ENCODE measurements around the gene RCN1. TPM values are rescaled to one million over a fixed set of nuclear protein-coding genes. Genes with fewer than 3 reads are reported as not detected.

The RCN1 gene
- total and polyA plus RNA-seq, 2 experiments from 2014 or later, result 107 to 140 TPM

DNA sequence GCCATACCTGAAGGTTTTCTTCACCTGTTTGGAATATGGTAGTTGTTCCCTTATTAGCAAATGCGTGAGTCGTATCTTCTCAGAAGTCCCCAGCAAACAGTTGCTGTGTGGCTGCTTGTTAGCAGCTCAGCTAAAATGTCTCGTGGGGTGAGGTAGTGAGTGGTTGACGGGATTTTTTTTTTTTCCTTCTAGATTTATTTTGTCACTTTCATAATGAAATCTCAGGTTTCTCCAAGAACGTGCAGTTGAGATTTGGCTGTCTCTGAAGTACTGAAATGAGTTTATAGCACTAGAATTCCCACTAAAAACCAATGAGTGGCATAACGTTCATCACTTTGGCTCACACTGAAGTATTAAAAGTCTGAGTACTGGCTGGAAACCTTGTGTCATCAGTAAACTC is 16.8 kb downstream of the RCN1 start (continued):
- TF ChIP-seq, protein P1, sequence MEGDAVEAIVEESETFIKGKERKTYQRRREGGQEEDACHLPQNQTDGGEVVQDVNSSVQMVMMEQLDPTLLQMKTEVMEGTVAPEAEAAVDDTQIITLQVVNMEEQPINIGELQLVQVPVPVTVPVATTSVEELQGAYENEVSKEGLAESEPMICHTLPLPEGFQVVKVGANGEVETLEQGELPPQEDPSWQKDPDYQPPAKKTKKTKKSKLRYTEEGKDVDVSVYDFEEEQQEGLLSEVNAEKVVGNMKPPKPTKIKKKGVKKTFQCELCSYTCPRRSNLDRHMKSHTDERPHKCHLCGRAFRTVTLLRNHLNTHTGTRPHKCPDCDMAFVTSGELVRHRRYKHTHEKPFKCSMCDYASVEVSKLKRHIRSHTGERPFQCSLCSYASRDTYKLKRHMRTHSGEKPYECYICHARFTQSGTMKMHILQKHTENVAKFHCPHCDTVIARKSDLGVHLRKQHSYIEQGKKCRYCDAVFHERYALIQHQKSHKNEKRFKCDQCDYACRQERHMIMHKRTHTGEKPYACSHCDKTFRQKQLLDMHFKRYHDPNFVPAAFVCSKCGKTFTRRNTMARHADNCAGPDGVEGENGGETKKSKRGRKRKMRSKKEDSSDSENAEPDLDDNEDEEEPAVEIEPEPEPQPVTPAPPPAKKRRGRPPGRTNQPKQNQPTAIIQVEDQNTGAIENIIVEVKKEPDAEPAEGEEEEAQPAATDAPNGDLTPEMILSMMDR (conservative IDR thresholded peaks at IDR 0.05; ENCODE audit: low read depth in 2 of 2), result no peak
- TF ChIP-seq POLR2AphosphoS5 (IDR thresholded peaks at IDR 0.05; ENCODE audit: low read depth), result no peak
- TF ChIP-seq CREB1 (CRISPR knock-in tag; IDR thresholded peaks at IDR 0.05; ENCODE audit: low read depth), result no peak
- TF ChIP-seq EZH2 (IDR thresholded peaks at IDR 0.05; ENCODE audit: low read depth, unreplicated experiment), result no peak
- TF ChIP-seq STAT1 (IDR thresholded peaks at IDR 0.05; ENCODE audit: unreplicated experiment), result no peak
- TF ChIP-seq, protein P2, sequence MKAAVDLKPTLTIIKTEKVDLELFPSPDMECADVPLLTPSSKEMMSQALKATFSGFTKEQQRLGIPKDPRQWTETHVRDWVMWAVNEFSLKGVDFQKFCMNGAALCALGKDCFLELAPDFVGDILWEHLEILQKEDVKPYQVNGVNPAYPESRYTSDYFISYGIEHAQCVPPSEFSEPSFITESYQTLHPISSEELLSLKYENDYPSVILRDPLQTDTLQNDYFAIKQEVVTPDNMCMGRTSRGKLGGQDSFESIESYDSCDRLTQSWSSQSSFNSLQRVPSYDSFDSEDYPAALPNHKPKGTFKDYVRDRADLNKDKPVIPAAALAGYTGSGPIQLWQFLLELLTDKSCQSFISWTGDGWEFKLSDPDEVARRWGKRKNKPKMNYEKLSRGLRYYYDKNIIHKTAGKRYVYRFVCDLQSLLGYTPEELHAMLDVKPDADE (IDR thresholded peaks at IDR 0.05), result no peak
- TF ChIP-seq, protein P3, sequence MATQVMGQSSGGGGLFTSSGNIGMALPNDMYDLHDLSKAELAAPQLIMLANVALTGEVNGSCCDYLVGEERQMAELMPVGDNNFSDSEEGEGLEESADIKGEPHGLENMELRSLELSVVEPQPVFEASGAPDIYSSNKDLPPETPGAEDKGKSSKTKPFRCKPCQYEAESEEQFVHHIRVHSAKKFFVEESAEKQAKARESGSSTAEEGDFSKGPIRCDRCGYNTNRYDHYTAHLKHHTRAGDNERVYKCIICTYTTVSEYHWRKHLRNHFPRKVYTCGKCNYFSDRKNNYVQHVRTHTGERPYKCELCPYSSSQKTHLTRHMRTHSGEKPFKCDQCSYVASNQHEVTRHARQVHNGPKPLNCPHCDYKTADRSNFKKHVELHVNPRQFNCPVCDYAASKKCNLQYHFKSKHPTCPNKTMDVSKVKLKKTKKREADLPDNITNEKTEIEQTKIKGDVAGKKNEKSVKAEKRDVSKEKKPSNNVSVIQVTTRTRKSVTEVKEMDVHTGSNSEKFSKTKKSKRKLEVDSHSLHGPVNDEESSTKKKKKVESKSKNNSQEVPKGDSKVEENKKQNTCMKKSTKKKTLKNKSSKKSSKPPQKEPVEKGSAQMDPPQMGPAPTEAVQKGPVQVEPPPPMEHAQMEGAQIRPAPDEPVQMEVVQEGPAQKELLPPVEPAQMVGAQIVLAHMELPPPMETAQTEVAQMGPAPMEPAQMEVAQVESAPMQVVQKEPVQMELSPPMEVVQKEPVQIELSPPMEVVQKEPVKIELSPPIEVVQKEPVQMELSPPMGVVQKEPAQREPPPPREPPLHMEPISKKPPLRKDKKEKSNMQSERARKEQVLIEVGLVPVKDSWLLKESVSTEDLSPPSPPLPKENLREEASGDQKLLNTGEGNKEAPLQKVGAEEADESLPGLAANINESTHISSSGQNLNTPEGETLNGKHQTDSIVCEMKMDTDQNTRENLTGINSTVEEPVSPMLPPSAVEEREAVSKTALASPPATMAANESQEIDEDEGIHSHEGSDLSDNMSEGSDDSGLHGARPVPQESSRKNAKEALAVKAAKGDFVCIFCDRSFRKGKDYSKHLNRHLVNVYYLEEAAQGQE (IDR thresholded peaks at IDR 0.05; ENCODE audit: unreplicated experiment), result no peak
- no peak for TF ChIP-seq EZH2phosphoT487 (IDR thresholded peaks at IDR 0.05; ENCODE audit: unreplicated experiment)

DNA sequence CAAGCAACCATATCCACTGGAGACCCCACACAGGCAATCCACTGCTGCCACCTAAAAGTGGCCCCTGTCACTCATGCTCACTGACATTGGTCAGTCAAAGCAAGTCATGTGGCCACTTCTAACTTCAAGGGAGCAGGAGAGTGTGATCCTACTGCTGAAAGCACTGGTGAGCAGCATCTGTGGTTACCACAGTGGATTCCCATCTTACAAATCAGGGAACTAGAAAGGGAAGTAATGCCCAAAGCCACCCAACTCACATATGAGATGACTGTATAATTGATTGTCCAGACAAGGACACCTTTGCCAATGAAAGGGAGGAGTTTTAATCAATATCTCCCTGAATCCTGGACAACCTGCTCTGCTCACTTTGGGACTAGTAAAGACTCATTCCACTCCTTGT is 17.7 kb downstream of the RCN1 start:
- peaks cover 20% of the 10 kb centered on the region for H3K36me3 Mint-ChIP-seq (ENCODE audit: low read depth)
- no peaks in the 10 kb centered on the region for H3K79me2 ChIP-seq (replicated peaks; ENCODE audit: insufficient read depth)
- H3K4me3 Mint-ChIP-seq, result no peak overlapping the region
- ATAC-seq (no peak), DNase-seq (ENCODE audit: low spot score) (no peak)
- H3K27ac Mint-ChIP-seq, result 0 out of 2 replicates have a peak overlapping the region, but pooled peaks have one; percentile 43
- H3K36me3 ChIP-seq (ENCODE audit: insufficient read depth), result no peaks in the 10 kb centered on the region; the same call in 1 of the 2 replicates
- no peaks in the 10 kb centered on the region; the same call in 1 of the 2 replicates for H4K20me1 ChIP-seq (replicated peaks; ENCODE audit: insufficient read depth)
- peaks cover 13% of the 10 kb centered on the region for H3K4me1 Mint-ChIP-seq
- no peak overlapping the region for H3K27ac ChIP-seq (ENCODE audit: low read depth)
- H2AFZ ChIP-seq, result no peak overlapping the region
- TF ChIP-seq, protein P3 (IDR thresholded peaks at IDR 0.05; ENCODE audit: unreplicated experiment), result no peak
- TF ChIP-seq CREB1 (CRISPR knock-in tag; IDR thresholded peaks at IDR 0.05; ENCODE audit: low read depth) (no peak), NANOG (IDR thresholded peaks at IDR 0.05; ENCODE audit: borderline replicate concordance) (no peak), JUNB (IDR thresholded peaks at IDR 0.05; ENCODE audit: unreplicated experiment) (no peak), ZNF331 (CRISPR knock-in tag; IDR thresholded peaks at IDR 0.05; ENCODE audit: low read depth) (no peak), POLR2AphosphoS5 (IDR thresholded peaks at IDR 0.05; ENCODE audit: low read depth) (no peak), ZNF114 (CRISPR knock-in tag; IDR thresholded peaks at IDR 0.05) (no peak), EZH2 (IDR thresholded peaks at IDR 0.05; ENCODE audit: low read depth, unreplicated experiment) (no peak), EZH2phosphoT487 (IDR thresholded peaks at IDR 0.05; ENCODE audit: unreplicated experiment) (no peak)
- TF ChIP-seq, protein P2 (IDR thresholded peaks at IDR 0.05), result no peak
- TF ChIP-seq, protein P1 (conservative IDR thresholded peaks at IDR 0.05; ENCODE audit: low read depth in 2 of 2), result no peak
- no peaks in the 10 kb centered on the region for H3K4me1 ChIP-seq (ENCODE audit: insufficient read depth)
- H3K4me3 ChIP-seq, result no peak overlapping the region
- no peaks in the 10 kb centered on the region for H3K27me3 Mint-ChIP-seq (ENCODE audit: insufficient read depth, low read depth, poor library complexity)
- H3K4me2 ChIP-seq, result no peak overlapping the region
- no peaks in the 10 kb centered on the region for H3K27me3 ChIP-seq (ENCODE audit: insufficient read depth)
- no peaks in the 10 kb centered on the region for H3F3A ChIP-seq (replicated peaks; ENCODE audit: low read depth)
- no peaks in the 10 kb centered on the region for H3K9me3 Mint-ChIP-seq
- 0 out of 2 replicates have a peak, but pooled peaks cover 5% of the 10 kb centered on the region for H3K9me2 ChIP-seq (ENCODE audit: insufficient read depth)
